ENCODE data around the gene GABRB1. TPM values are rescaled to one million over a fixed set of nuclear protein-coding genes. Genes with fewer than 3 reads are reported as not detected.

Gene GABRB1
- total RNA-seq, 1 donor, result 1.4 TPM

DNA sequence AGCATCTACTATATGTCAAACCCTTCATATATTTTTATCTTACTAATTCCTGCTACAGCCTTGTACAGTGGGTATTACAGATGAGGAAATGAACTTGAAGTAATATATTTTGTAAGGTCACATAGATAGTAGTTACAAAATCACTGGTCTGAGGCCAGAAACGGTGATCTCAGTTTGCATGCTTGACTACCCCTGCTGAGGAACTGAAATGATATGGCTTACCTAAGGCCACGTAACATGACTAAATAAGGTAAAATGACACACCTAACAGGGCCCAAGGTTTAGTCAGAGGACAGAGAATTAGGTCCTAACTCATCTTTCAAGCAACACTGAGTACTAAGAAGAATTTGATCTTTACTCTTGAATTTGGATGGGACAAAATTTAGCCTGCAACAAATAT lies 433.6 kb downstream of the GABRB1 start:
- TF ChIP-seq, protein P1, sequence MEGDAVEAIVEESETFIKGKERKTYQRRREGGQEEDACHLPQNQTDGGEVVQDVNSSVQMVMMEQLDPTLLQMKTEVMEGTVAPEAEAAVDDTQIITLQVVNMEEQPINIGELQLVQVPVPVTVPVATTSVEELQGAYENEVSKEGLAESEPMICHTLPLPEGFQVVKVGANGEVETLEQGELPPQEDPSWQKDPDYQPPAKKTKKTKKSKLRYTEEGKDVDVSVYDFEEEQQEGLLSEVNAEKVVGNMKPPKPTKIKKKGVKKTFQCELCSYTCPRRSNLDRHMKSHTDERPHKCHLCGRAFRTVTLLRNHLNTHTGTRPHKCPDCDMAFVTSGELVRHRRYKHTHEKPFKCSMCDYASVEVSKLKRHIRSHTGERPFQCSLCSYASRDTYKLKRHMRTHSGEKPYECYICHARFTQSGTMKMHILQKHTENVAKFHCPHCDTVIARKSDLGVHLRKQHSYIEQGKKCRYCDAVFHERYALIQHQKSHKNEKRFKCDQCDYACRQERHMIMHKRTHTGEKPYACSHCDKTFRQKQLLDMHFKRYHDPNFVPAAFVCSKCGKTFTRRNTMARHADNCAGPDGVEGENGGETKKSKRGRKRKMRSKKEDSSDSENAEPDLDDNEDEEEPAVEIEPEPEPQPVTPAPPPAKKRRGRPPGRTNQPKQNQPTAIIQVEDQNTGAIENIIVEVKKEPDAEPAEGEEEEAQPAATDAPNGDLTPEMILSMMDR (IDR thresholded peaks at IDR 0.05; ENCODE audit: insufficient read depth, low read length), result no peak
- DNase-seq (ENCODE audit: low read depth), result no peak
- H3K4me3 ChIP-seq (ENCODE audit: low read depth, low read length), result no peak overlapping the region

DNA sequence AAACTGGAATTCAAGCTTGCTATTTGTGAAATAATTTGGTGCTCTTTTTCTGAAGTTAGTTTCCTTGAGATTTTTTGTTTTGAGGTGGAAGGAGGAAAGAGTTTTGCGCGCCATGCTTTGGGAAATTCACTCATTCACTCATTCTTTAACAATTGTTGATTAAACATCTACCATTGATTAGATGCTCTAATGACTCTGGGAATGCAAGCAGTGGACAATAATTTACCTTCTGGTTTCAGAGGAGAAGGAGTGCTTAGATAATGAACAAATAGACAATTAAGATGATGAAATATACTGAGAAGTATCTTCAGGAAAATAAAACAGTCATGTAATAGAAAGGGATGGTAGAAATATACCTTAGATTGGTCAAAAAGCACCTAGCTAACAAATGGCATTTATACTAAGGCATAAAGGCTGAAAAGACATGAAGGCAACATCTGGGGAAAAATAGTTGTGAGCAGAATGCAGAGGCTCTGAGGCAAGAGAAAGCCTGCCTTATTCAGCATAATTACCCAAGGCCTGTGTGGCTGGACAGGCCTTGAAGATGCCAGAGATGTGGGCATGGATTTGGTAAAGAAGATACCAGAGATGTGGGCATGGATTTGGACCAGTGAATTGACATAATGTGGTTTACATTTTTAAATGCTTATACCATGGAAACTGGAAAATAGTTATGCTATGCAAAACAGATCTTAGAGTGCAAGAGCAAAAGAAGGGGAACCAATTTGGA lies 434.9 kb downstream of the GABRB1 start:
- TF ChIP-seq, protein P1 (IDR thresholded peaks at IDR 0.05; ENCODE audit: insufficient read depth, low read length), result no peak
- no peak overlapping the region for H3K4me3 ChIP-seq (ENCODE audit: low read depth, low read length)
- DNase-seq (ENCODE audit: low read depth), result no peak

DNA sequence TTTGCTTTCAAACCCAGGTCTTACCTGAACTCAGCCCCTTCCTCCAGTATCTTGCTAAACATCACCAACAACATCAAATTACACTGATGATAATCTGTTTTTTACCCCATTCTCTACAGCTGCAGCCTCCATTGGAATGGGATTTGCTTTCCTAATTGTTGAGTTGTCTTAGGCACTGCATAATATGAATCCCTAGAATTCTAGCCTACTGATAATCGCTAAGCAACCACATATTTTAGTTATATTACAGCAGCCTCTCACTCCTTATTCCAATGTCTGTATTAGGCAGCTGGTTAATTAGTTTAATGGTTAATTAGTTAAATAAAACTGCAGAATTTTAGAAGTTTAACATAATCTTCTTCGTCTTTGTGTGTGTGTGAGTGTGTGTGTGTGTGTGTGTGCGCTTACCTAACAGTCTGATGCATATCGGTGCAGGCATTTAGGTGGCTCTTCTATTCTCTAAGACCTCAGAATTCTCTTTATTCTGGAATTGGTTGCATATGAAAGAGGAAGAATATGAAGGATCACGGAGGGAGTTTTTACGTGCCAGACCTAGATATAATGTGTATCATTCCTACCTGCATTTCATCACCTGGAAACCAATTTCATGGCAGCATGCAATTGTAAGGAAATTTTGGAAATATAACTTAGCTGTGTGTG lies 437.5 kb downstream of the GABRB1 start:
- DNase-seq (ENCODE audit: low read depth), result peak; percentile 77
- H3K4me3 ChIP-seq (ENCODE audit: low read depth, low read length), result no peak overlapping the region
- TF ChIP-seq, protein P1 (IDR thresholded peaks at IDR 0.05; ENCODE audit: insufficient read depth, low read length), result no peak

DNA sequence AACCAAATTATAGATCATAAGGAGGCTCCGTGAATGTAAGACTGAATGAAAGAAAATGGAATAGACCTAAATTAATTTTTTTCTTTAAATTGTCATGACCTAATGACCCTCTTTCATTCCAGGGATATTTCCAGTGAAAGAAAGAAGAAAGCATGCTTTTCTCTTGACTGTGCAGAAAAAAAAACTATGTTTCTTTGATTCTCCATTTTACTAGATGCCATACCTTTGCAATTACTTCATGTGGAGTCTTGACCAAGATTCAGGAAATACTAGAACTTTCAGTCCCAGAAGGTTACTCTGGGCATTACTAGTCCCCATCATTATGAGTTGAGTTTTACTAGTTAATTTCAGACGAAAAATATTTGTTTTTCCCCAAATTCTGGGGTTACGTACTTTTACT lies 438.6 kb downstream of the GABRB1 start:
- DNase-seq (ENCODE audit: low read depth), result peak; percentile 48
- no peak overlapping the region for H3K4me3 ChIP-seq (ENCODE audit: low read depth, low read length)
- TF ChIP-seq, protein P1 (IDR thresholded peaks at IDR 0.05; ENCODE audit: insufficient read depth, low read length), result no peak

DNA sequence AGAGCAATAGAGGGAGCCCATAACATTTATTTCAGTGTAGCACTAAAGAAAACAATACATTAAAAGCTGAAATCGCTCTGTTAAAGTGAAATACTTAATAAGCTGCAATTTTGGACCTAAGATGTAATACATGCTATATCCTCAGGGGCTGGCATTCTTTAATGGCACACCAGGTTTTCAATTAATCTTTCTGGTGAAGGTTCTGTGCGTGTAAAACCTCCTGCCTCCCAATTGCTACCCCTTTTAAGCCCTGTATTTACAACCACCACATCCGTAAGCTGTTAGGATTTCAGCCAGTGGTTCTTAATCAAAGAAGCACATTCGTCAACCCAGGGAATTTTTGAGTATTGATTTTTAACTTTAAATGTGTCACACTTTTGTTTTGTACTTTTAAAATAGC lies 439.7 kb downstream of the GABRB1 start:
- TF ChIP-seq, protein P1 (IDR thresholded peaks at IDR 0.05; ENCODE audit: insufficient read depth, low read length), result no peak
- no peak for DNase-seq (ENCODE audit: low read depth)
- H3K4me3 ChIP-seq (ENCODE audit: low read depth, low read length), result no peak overlapping the region

DNA sequence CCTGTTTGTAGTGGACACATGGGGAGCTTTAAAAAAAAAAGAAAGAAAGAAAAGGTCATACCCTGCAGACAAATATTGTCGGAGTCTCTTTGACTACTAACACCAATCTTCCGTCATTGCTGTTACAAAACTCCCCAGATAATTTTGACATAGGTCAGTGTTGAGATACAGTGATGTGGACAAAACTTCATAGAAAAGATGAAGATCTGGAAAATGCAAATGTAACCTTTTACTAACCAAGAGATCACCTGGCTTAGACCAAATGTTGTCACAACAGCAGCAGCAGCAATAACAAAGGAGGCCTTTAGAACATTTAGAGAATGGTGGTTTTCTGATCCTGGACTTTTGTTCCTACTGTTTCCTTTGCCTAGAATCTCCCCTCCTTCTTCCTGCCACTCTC lies 440.2 kb downstream of the GABRB1 start:
- H3K4me3 ChIP-seq (ENCODE audit: low read depth, low read length), result no peak overlapping the region
- TF ChIP-seq, protein P1 (IDR thresholded peaks at IDR 0.05; ENCODE audit: insufficient read depth, low read length), result no peak
- DNase-seq (ENCODE audit: low read depth), result no peak

Measured in fibroblast of the aortic adventitia (primary cell).